Heart right ventricle (tissue), 16 donors: ENCODE results near the gene KLB. TPM values are rescaled to one million over a fixed set of nuclear protein-coding genes. Genes with fewer than 3 reads are reported as not detected.

ENCODE experiments used
- ATAC-seq, 8 donors: fragments of 200-7000 bp; cut with Tn5 transposase; one replicate each; pipeline ENCODE4 v1.9.1; 2020; ENCODE audit warnings: mild to moderate bottlenecking in 8 of 8, moderate library complexity in 8 of 8, moderate number of reproducible peaks in 1 of 8
- DNase-seq, 2 donors: peaks; one replicate each; pipeline ENCODE4 v3.0.0-alpha.2; 2020
- H3K27ac ChIP-seq, 10 donors: fragments of 200-600 bp; sonication (generic) in 2 of 10; one replicate each; pipeline versions ENCODE4 v1.5.0 to v1.8.0; 2020 to 2022; ENCODE audit warnings: mild to moderate bottlenecking in 3 of 10
- H3K27me3 ChIP-seq, 7 donors: fragments of 200-600 bp; one replicate each; pipeline ENCODE4 v1.8.0; 2021 to 2022; ENCODE audit warnings: mild to moderate bottlenecking in 2 of 7
- H3K36me3 ChIP-seq, 9 donors: fragments of 200-600 bp; sonication (generic) in 1 of 9; one replicate each; pipeline versions ENCODE4 v1.5.0 to v1.8.0; 2020 to 2022; ENCODE audit warnings: mild to moderate bottlenecking in 2 of 9
- H3K4me1 ChIP-seq, 9 donors: fragments of 200-600 bp; sonication (generic) in 1 of 9; one replicate each; pipeline versions ENCODE4 v1.5.0 to v1.8.0; 2020 to 2022; ENCODE audit warnings: mild to moderate bottlenecking in 4 of 9
- H3K4me3 ChIP-seq, 10 donors: fragments of 200-600 bp; sonication (generic) in 2 of 10; one replicate each; pipeline versions ENCODE4 v1.5.0 to v1.8.0; 2020 to 2022; ENCODE audit warnings: mild to moderate bottlenecking in 7 of 10, moderate library complexity in 2 of 10
- H3K9me3 ChIP-seq, 11 donors: fragments of 200-600 bp in 10 of 11; sonication (generic) in 2 of 11; one replicate each; pipeline versions ENCODE4 v1.5.0 to v1.8.0; 2013 to 2022; ENCODE audit warnings: mild to moderate bottlenecking in 2 of 11, control low read depth in 1 of 11, moderate library complexity in 1 of 11
- WGBS, 2 donors: extraction: QIAGEN DNeasy Blood & Tissue Kit; methylation state at CpG; one replicate each; pipeline ENCODE4 v1.1.7; 2013; ENCODE audit warnings: inconsistent platforms in 1 of 2; 5-methylcytosine and 5-hydroxymethylcytosine counted together
- intact Hi-C, 10 donors: fragments of 100-400 bp; cut with DNase I; formaldehyde crosslinking; loops; one replicate each; pipeline versions ENCODE4 v1.11.1 to v1.14.2; 2022
- polyA plus RNA-seq, 2 donors: library from polyadenylated mRNA; stranded (reverse); fragments of 200-250 nt; gene quantifications; one replicate each; pipeline ENCODE4 v1.2.3, GENCODE V29; 2013
- total RNA-seq, 10 donors: library from RNA; stranded (reverse); fragmentation: NEBNext Ultra II Directional in 3 of 10; extraction: Animal tissue kit (Norgen Biotek cat#: 25700) in 3 of 10; gene quantifications; one replicate each; pipeline versions ENCODE4 v1.2.1 to v1.2.4, GENCODE V29; 2021 to 2023
- TF ChIP-seq, protein P1 (sequence below), 9 donors: fragments of 200-600 bp; sonication (generic) in 2 of 9; IDR thresholded peaks; one replicate each; pipeline versions ENCODE4 v1.5.0 to v1.8.0; 2021 to 2022; ENCODE audit warnings: antibody characterized with exemption in 9 of 9, mild to moderate bottlenecking in 5 of 9, moderate library complexity in 1 of 9
- donor health status: Arrhythmogenic right ventricular cardiomyopathy.
- donor health status: ischemic (EF 13 %, LVEDD 7.1; RV severe dilation, severe dysfunction).
- donor health status: healthy with polysubstance abuse.
- donor health status: DM: no; HTN: yes; CAD: no.
- donor health status: DM: no; HTN: no; CAD: no.
- donor health status: ischemic (EF 25% LVEDD 6.9; RV normal size, moderate dysfunction).
- donor health status: ischemic (EF 25% LVEDD 5.7; RV mildly dilated, moderate dysfunction).
- donor health status: healthy.
- donor health status: DM: yes; HTN: yes; CAD: no.
- donor health status: Ischemic cardiomyopathy.
- donor health status: ischemic (EF 35%, LVEDD 5.7; RV mildly dilated, moderate dysfunction).
- donor health status: nonischemic (EF 11% LVEDD 7.7; RV severe dilation, severe dysfunction).
- donor health status: DM: yes; HTN: yes; CAD: no.
- donor health status: PGD.
- donor health status: ischemic (EF 29% LVEDD 5.4; RV normal size, mild dysfunction).
- donor health status: nonischemic (EF 23%, LVEDD 6.1; RV moderate dilation, normal function).

KLB gene
- total and polyA plus RNA-seq, 12 donors: 0.08 to 0.53 (median 0.24) TPM; not detected in 4

GRCh38 chr4:39470402-39470801 lies 63.7 kb downstream of the KLB start:
- ATAC-seq: no peak
- peaks cover 0 to 12% (median 0%) of the 10 kb centered on the region in 9 donors for H3K4me1 ChIP-seq
- H3K36me3 ChIP-seq: peaks cover 0 to 91% (median 14%) of the 10 kb centered on the region in 9 donors
- TF ChIP-seq, protein P1, sequence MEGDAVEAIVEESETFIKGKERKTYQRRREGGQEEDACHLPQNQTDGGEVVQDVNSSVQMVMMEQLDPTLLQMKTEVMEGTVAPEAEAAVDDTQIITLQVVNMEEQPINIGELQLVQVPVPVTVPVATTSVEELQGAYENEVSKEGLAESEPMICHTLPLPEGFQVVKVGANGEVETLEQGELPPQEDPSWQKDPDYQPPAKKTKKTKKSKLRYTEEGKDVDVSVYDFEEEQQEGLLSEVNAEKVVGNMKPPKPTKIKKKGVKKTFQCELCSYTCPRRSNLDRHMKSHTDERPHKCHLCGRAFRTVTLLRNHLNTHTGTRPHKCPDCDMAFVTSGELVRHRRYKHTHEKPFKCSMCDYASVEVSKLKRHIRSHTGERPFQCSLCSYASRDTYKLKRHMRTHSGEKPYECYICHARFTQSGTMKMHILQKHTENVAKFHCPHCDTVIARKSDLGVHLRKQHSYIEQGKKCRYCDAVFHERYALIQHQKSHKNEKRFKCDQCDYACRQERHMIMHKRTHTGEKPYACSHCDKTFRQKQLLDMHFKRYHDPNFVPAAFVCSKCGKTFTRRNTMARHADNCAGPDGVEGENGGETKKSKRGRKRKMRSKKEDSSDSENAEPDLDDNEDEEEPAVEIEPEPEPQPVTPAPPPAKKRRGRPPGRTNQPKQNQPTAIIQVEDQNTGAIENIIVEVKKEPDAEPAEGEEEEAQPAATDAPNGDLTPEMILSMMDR (IDR thresholded peaks at IDR 0.05): no peak
- no peak overlapping the region for H3K4me3 ChIP-seq
- WGBS, 2 donors: 94 to 95% methylated on average over 1 of the region's 1 CpG
- no peaks in the 10 kb centered on the region for H3K27me3 ChIP-seq
- H3K27ac ChIP-seq: peak overlapping the region in 1 of 10 donors; percentile 66
- no peak for DNase-seq
- no peaks in the 10 kb centered on the region for H3K9me3 ChIP-seq
- intact Hi-C loops: loop anchor here in 4 of 10 donors (2.0 to 5.0 kb wide), 3 partner anchors 166 to 507 kb away; partner anchors contain the start of gene PDS5A (in 4 of the 4)

DNA sequence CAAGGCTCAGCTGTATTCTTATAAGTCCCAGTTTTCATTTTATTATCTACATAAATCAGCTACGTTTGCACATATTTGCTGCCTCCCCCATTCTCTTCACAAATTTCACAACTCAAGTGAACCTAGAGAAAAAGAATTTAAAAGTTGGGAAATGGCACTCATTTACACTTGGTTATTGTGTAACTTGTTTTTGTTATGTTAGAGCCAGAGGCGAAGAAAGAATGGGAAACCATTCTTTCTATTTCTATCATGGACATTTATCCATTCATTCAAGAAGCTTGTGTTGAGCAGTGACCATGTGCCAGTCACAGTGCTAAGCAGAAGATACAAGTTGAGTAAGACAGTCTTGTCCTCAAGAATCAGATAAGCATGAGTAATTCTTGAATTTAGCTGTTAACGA lies 65.7 kb downstream of the KLB start:
- intact Hi-C loops: loop anchor here in 3 of 10 donors (5.0 kb wide), 1 partner anchor 505 kb away; the partner anchor contains the start of gene PDS5A (in 3 of the 3)
- 92 to 94% methylated on average over 3 of the region's 3 CpGs for WGBS, 2 donors

GRCh38 chr4:39476187-39476895 lies 69.6 kb downstream of the KLB start:
- Histone ChIP-seq H3K27me3 (no peaks in the 10 kb centered on the region), H3K9me3 (no peaks in the 10 kb centered on the region), H3K4me3 (no peak overlapping the region), H3K36me3 (peaks cover 0 to 66% (median 29%) of the 10 kb centered on the region in 9 donors), H3K27ac (no peak overlapping the region), H3K4me1 (no peaks in the 10 kb centered on the region)
- WGBS, 2 donors: 73 to 82% methylated on average over 5 of the region's 5 CpGs
- DNase-seq (no peak), ATAC-seq (no peak)
- intact Hi-C loops: no loop called here
- TF ChIP-seq, protein P1 (IDR thresholded peaks at IDR 0.05): no peak

More for the DNA sequence above, 65.7 kb downstream of the KLB start:
- H3K36me3 ChIP-seq: peaks cover 0 to 91% (median 30%) of the 10 kb centered on the region in 9 donors
- H3K9me3 ChIP-seq: no peaks in the 10 kb centered on the region
- no peak for DNase-seq
- H3K4me3 ChIP-seq: no peak overlapping the region
- H3K27me3 ChIP-seq: no peaks in the 10 kb centered on the region
- H3K4me1 ChIP-seq: peaks cover 0 to 12% (median 0%) of the 10 kb centered on the region in 9 donors
- no peak overlapping the region for H3K27ac ChIP-seq
- no peak for ATAC-seq
- TF ChIP-seq, protein P1 (IDR thresholded peaks at IDR 0.05): no peak

GRCh38 chr4:39480251-39480650 lies 73.5 kb downstream of the KLB start:
- Histone ChIP-seq H3K27ac (no peak overlapping the region), H3K4me3 (no peak overlapping the region), H3K9me3 (peaks cover 0 to 8% (median 0%) of the 10 kb centered on the region in 11 donors), H3K36me3 (peaks cover 0 to 31% (median 17%) of the 10 kb centered on the region in 9 donors), H3K27me3 (no peaks in the 10 kb centered on the region), H3K4me1 (peaks cover 0 to 11% (median 0%) of the 10 kb centered on the region in 9 donors)
- ATAC-seq: no peak
- intact Hi-C loops: no loop called here
- TF ChIP-seq, protein P1 (IDR thresholded peaks at IDR 0.05): no peak
- WGBS, 2 donors: 96% methylated on average over 27 of the region's 27 CpGs
- no peak for DNase-seq
